HEK293 (cell line): ENCODE results near the gene KCNK4.
A peak's percentile ranks its signal among the peaks of the same experiment; 100 is the strongest.

ENCODE experiments used
- CTCF ChIA-PET: fragments of 350-600 bp; formaldehyde crosslinking; extraction: SDS; loops from one replicate; lab custom pipeline; 2021; ENCODE audit warnings: antibody characterized with exemption; lab: Yijun Ruan, JAX
- POLR2A ChIA-PET: fragments of 300-600 bp; formaldehyde crosslinking; extraction: SDS; loops from one replicate; lab custom pipeline; 2020; ENCODE audit warnings: antibody characterized with exemption, inconsistent platforms; lab: Yijun Ruan, JAX
- H3K27ac ChIP-seq: fragments of 200-500 bp; sonication (Bioruptor generic); 2 replicates; pipeline ENCODE4 v1.5.1; 2014; ENCODE audit warnings: low read depth, low read length, control low read depth, inconsistent platforms; ENCODE audit errors: extremely low read depth
- H3K36me3 ChIP-seq, 2 experiments: fragments of 200-500 bp in 1 of 2; sonication (Bioruptor generic) in 1 of 2; 1 replicate in 1 of 2; 2 replicates in 1 of 2; pipeline ENCODE4 v1.5.1; 2014 to 2017; ENCODE audit warnings: inconsistent platforms in 2 of 2, low read length in 2 of 2; ENCODE audit not compliant: control insufficient read depth in 2 of 2, insufficient read depth in 1 of 2
- H3K4me1 ChIP-seq: fragments of 200-500 bp; sonication (Bioruptor generic); 2 replicates; pipeline ENCODE4 v1.5.1; 2014; ENCODE audit warnings: mild to moderate bottlenecking, low read length, inconsistent platforms; ENCODE audit not compliant: control insufficient read depth, insufficient read depth
- H3K4me3 ChIP-seq: 2 replicates; pipeline ENCODE4 v1.5.1; 2011; ENCODE audit warnings: low read depth, mild to moderate bottlenecking, control low read depth, low read length, moderate library complexity
- H3K9me3 ChIP-seq: fragments of 200-500 bp; sonication (Bioruptor generic); 2 replicates; pipeline ENCODE4 v1.5.1; 2014; ENCODE audit warnings: low read depth, low read length, inconsistent platforms; ENCODE audit not compliant: control insufficient read depth, insufficient read depth
- BCL11B ChIP-seq: fragments of 450-650 bp; formaldehyde crosslinking; IDR thresholded peaks from 2 replicates; pipeline ENCODE4 v1.5.1; 2016; ENCODE audit warnings: low read depth, missing biosample characterization, missing genetic modification characterization
- EGR2 ChIP-seq: fragments of 450-650 bp; formaldehyde crosslinking; IDR thresholded peaks from 2 replicates; pipeline ENCODE4 v1.5.1; 2016; ENCODE audit warnings: low read depth, missing biosample characterization, missing genetic modification characterization
- IKZF3 ChIP-seq: fragments of 450-650 bp; IDR thresholded peaks from 2 replicates; pipeline ENCODE4 v1.5.0; 2018; ENCODE audit warnings: missing biosample characterization, mild to moderate bottlenecking, missing genetic modification characterization, moderate library complexity
- MZF1 ChIP-seq: fragments of 450-650 bp; formaldehyde crosslinking; IDR thresholded peaks from 2 replicates; pipeline ENCODE4 v1.5.1; 2017; ENCODE audit warnings: missing biosample characterization, missing genetic modification characterization, borderline replicate concordance
- SP2 ChIP-seq: fragments of 450-650 bp; formaldehyde crosslinking; IDR thresholded peaks from 2 replicates; pipeline ENCODE4 v1.5.1; 2016; ENCODE audit warnings: missing biosample characterization, missing genetic modification characterization
- TCF7L2 ChIP-seq: IDR thresholded peaks from 2 replicates; pipeline ENCODE4 v1.6.1; 2011; ENCODE audit warnings: low read depth, mild to moderate bottlenecking, inconsistent platforms, low read length, moderate library complexity, borderline replicate concordance
- ZBTB8A ChIP-seq: fragments of 450-650 bp; formaldehyde crosslinking; IDR thresholded peaks from 2 replicates; pipeline ENCODE4 v1.5.1; 2016; ENCODE audit warnings: missing biosample characterization, missing genetic modification characterization
- ZFP41 ChIP-seq: fragments of 450-650 bp; formaldehyde crosslinking; IDR thresholded peaks from 2 replicates; pipeline ENCODE4 v1.5.1; 2016; ENCODE audit warnings: missing biosample characterization, missing genetic modification characterization, borderline replicate concordance
- ZNF335 ChIP-seq: fragments of 450-650 bp; formaldehyde crosslinking; conservative IDR thresholded peaks from 2 replicates; pipeline ENCODE4 v1.5.1; 2016; ENCODE audit warnings: missing biosample characterization, missing genetic modification characterization
- ZNF416 ChIP-seq: fragments of 450-650 bp; formaldehyde crosslinking; IDR thresholded peaks from 2 replicates; pipeline ENCODE4 v1.5.1; 2016; ENCODE audit warnings: missing biosample characterization, missing genetic modification characterization
- ZNF558 ChIP-seq: fragments of 450-650 bp; formaldehyde crosslinking; IDR thresholded peaks from 2 replicates; pipeline ENCODE4 v1.5.1; 2016; ENCODE audit warnings: missing biosample characterization, missing genetic modification characterization
- ZNF596 ChIP-seq: fragments of 450-650 bp; IDR thresholded peaks from 2 replicates; pipeline ENCODE4 v1.5.0; 2018; ENCODE audit warnings: missing biosample characterization, mild to moderate bottlenecking, missing genetic modification characterization, moderate library complexity
- ZNF600 ChIP-seq: fragments of 450-650 bp; formaldehyde crosslinking; IDR thresholded peaks from 2 replicates; pipeline ENCODE4 v1.5.1; 2016; ENCODE audit warnings: missing biosample characterization, missing genetic modification characterization
- ZNF621 ChIP-seq: fragments of 450-650 bp; formaldehyde crosslinking; IDR thresholded peaks from 2 replicates; pipeline ENCODE4 v1.5.1; 2017; ENCODE audit warnings: missing biosample characterization, missing genetic modification characterization
- ZNF624 ChIP-seq: fragments of 450-650 bp; formaldehyde crosslinking; IDR thresholded peaks from 2 replicates; pipeline ENCODE4 v1.5.1; 2017; ENCODE audit warnings: missing biosample characterization, missing genetic modification characterization
- ZNF707 ChIP-seq: fragments of 450-650 bp; formaldehyde crosslinking; IDR thresholded peaks from 2 replicates; pipeline ENCODE4 v1.5.1; 2016; ENCODE audit warnings: missing biosample characterization, missing genetic modification characterization
- TF ChIP-seq, protein P1 (sequence below): fragments of 450-650 bp; formaldehyde crosslinking; IDR thresholded peaks from 2 replicates; pipeline ENCODE4 v1.5.1; 2017; ENCODE audit warnings: missing biosample characterization, missing genetic modification characterization
- TF ChIP-seq, protein P2 (sequence below): fragments of 450-650 bp; formaldehyde crosslinking; IDR thresholded peaks from 2 replicates; pipeline ENCODE4 v1.5.1; 2016; ENCODE audit warnings: missing biosample characterization, missing genetic modification characterization
- TF ChIP-seq, protein P3 (sequence below): fragments of 450-650 bp; formaldehyde crosslinking; IDR thresholded peaks from 2 replicates; pipeline ENCODE4 v1.5.1; 2016; ENCODE audit warnings: missing biosample characterization, missing genetic modification characterization
- TF ChIP-seq, protein P4 (sequence below): fragments of 450-650 bp; formaldehyde crosslinking; IDR thresholded peaks from 2 replicates; pipeline ENCODE4 v1.5.1; 2017; ENCODE audit warnings: missing biosample characterization, missing genetic modification characterization
- TF ChIP-seq, protein P5 (sequence below): fragments of 450-650 bp; formaldehyde crosslinking; IDR thresholded peaks from 2 replicates; pipeline ENCODE4; 2016; ENCODE audit warnings: missing biosample characterization, missing genetic modification characterization

The KCNK4 gene

DNA sequence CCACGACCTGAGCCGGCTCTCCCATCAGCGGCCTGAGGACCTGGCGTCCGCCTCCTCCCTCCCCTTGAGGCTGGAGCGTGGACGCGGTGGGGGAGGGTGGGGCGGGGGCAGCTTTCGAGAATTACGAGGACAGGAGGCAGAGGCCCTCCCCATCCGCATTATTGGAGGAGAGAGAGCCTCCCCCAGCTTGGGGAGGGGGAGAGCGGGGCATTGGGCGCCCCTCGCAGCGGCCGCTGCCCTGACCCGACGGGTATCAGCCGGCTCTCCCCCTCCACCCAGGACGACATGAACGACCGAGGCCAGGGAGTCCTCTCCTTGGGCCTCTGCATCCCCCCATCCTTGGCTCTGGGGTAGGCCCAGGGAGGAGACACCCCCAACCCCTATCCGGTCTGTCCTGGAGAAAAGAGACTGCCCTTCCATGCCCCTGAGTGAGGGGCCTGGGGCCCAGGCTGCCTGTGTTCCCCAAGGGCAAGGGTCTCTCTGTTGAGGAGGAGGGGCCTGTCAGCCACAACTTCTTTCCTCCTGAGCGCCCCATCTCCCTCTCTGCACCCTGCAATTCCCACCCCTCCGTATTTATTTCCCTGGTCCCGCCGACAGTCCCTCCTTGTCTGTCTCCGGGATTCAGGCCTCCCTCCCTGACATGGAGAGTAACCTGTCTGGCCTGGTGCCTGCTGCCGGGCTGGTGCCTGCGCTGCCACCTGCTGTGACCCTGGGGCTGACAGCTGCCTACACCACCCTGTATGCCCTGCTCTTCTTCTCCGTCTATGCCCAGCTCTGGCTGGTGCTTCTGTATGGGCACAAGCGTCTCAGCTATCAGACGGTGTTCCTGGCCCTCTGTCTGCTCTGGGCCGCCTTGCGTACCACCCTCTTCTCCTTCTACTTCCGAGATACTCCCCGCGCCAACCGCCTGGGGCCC, 5.0 kb upstream of the KCNK4 start (continued):
- TF ChIP-seq, protein P1, sequence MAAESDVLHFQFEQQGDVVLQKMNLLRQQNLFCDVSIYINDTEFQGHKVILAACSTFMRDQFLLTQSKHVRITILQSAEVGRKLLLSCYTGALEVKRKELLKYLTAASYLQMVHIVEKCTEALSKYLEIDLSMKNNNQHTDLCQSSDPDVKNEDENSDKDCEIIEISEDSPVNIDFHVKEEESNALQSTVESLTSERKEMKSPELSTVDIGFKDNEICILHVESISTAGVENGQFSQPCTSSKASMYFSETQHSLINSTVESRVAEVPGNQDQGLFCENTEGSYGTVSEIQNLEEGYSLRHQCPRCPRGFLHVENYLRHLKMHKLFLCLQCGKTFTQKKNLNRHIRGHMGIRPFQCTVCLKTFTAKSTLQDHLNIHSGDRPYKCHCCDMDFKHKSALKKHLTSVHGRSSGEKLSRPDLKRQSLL (tag by site-specific recombination) = no peak
- TF ChIP-seq ZNF600 (tag by site-specific recombination) (peak; percentile 81), BCL11B (tag by site-specific recombination) (no peak), ZBTB8A (tag by site-specific recombination) (peak; percentile 59; the same call in 1 of the 2 replicates)
- TF ChIP-seq, protein P2, sequence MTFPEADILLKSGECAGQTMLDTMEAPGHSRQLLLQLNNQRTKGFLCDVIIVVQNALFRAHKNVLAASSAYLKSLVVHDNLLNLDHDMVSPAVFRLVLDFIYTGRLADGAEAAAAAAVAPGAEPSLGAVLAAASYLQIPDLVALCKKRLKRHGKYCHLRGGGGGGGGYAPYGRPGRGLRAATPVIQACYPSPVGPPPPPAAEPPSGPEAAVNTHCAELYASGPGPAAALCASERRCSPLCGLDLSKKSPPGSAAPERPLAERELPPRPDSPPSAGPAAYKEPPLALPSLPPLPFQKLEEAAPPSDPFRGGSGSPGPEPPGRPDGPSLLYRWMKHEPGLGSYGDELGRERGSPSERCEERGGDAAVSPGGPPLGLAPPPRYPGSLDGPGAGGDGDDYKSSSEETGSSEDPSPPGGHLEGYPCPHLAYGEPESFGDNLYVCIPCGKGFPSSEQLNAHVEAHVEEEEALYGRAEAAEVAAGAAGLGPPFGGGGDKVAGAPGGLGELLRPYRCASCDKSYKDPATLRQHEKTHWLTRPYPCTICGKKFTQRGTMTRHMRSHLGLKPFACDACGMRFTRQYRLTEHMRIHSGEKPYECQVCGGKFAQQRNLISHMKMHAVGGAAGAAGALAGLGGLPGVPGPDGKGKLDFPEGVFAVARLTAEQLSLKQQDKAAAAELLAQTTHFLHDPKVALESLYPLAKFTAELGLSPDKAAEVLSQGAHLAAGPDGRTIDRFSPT (tag by site-specific recombination) = peak; percentile 63
- TF ChIP-seq, protein P3, sequence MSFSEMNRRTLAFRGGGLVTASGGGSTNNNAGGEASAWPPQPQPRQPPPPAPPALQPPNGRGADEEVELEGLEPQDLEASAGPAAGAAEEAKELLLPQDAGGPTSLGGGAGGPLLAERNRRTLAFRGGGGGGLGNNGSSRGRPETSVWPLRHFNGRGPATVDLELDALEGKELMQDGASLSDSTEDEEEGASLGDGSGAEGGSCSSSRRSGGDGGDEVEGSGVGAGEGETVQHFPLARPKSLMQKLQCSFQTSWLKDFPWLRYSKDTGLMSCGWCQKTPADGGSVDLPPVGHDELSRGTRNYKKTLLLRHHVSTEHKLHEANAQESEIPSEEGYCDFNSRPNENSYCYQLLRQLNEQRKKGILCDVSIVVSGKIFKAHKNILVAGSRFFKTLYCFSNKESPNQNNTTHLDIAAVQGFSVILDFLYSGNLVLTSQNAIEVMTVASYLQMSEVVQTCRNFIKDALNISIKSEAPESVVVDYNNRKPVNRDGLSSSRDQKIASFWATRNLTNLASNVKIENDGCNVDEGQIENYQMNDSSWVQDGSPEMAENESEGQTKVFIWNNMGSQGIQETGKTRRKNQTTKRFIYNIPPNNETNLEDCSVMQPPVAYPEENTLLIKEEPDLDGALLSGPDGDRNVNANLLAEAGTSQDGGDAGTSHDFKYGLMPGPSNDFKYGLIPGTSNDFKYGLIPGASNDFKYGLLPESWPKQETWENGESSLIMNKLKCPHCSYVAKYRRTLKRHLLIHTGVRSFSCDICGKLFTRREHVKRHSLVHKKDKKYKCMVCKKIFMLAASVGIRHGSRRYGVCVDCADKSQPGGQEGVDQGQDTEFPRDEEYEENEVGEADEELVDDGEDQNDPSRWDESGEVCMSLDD (tag by site-specific recombination) = peak; percentile 15; the same call in 1 of the 2 replicates
- TF ChIP-seq, protein P4, sequence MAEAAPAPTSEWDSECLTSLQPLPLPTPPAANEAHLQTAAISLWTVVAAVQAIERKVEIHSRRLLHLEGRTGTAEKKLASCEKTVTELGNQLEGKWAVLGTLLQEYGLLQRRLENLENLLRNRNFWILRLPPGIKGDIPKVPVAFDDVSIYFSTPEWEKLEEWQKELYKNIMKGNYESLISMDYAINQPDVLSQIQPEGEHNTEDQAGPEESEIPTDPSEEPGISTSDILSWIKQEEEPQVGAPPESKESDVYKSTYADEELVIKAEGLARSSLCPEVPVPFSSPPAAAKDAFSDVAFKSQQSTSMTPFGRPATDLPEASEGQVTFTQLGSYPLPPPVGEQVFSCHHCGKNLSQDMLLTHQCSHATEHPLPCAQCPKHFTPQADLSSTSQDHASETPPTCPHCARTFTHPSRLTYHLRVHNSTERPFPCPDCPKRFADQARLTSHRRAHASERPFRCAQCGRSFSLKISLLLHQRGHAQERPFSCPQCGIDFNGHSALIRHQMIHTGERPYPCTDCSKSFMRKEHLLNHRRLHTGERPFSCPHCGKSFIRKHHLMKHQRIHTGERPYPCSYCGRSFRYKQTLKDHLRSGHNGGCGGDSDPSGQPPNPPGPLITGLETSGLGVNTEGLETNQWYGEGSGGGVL (tag by site-specific recombination) = peak; percentile 83

DNA sequence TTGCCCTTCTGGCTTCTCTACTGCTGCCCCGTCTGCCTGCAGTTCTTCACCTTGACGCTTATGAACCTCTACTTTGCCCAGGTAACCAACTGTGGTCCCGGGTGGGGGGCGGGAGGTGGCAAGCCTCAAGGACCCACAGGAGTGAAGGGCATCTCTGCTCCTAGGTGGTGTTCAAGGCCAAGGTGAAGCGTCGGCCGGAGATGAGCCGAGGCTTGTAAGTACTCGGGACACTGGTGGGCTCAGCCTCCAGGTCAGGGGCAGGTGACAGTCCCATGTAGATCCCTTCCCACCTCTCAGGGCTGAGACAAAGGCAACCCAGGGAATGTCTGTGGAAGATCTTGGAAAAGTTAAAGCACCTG, 4.3 kb upstream of the KCNK4 start:
- no peak for TF ChIP-seq ZNF621
- TF ChIP-seq ZNF416 (tag by site-specific recombination) = no peak
- no peak for TF ChIP-seq ZFP41 (tag by site-specific recombination)
- TF ChIP-seq ZNF558 (tag by site-specific recombination) = no peak
- TF ChIP-seq ZNF335 (tag by site-specific recombination) = no peak
- no peak for TF ChIP-seq EGR2 (tag by site-specific recombination)
- no peak for TF ChIP-seq SP2 (tag by site-specific recombination)
- TF ChIP-seq ZNF624 (tag by site-specific recombination) = no peak
- TF ChIP-seq, protein P5, sequence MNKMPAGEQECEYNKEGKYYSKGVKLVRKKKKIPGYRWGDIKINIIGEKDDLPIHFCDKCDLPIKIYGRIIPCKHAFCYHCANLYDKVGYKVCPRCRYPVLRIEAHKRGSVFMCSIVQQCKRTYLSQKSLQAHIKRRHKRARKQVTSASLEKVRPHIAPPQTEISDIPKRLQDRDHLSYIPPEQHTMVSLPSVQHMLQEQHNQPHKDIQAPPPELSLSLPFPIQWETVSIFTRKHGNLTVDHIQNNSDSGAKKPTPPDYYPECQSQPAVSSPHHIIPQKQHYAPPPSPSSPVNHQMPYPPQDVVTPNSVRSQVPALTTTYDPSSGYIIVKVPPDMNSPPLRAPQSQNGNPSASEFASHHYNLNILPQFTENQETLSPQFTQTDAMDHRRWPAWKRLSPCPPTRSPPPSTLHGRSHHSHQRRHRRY (tag by site-specific recombination) = no peak
- TF ChIP-seq ZNF707 = no peak
- no peak for TF ChIP-seq IKZF3 (tag by site-specific recombination)
- TF ChIP-seq TCF7L2 = no peak
- TF ChIP-seq ZNF596 (tag by site-specific recombination) = no peak
- no peak for TF ChIP-seq MZF1 (tag by site-specific recombination)
- POLR2A ChIA-PET = no interaction called here
- H3K27ac ChIP-seq = no peak overlapping the region
- no peaks in the 10 kb centered on the region; the same call in 1 of the 2 replicates for H3K4me1 ChIP-seq
- no peak overlapping the region for H3K4me3 ChIP-seq
- H3K36me3 ChIP-seq = peaks cover 9 to 40% of the 10 kb centered on the region in 2 experiments; a peak in 2 of 3 replicates
- CTCF ChIA-PET = interaction anchor here (0.7 to 1.5 kb wide), 4 partner anchors 11 to 68 kb away, joined by 3 to 6 read pairs (median 4); no protein-coding TSS in a partner anchor
- H3K9me3 ChIP-seq = no peaks in the 10 kb centered on the region
